Activated naive CD4-positive, alpha-beta T cell treated with anti-CD3 and anti-CD28 coated beads for 36 hours (primary cell): ENCODE data around the gene GGA1. TPM values are rescaled to one million over a fixed set of nuclear protein-coding genes. Genes with fewer than 3 reads are reported as not detected.

Source experiments
- CTCF ChIA-PET: fragments of 350-600 bp; sonication (Branson Sonifier 250); formaldehyde crosslinking; loops from one replicate; lab custom pipeline; 2021; ENCODE audit warnings: antibody characterized with exemption; lab: Charles Lee
- DNase-seq: peaks from one replicate; pipeline ENCODE4 v3.0.0-alpha.2; 2020
- H3K27ac Mint-ChIP-seq: one replicate; pipeline ENCODE4 v1.8.0; 2021; ENCODE audit warnings: mild to moderate bottlenecking, mixed read lengths
- H3K27me3 Mint-ChIP-seq: one replicate; pipeline ENCODE4 v1.8.0; 2021; ENCODE audit warnings: low read depth, mixed read lengths
- H3K36me3 Mint-ChIP-seq: one replicate; pipeline ENCODE4 v1.8.0; 2021; ENCODE audit warnings: low read depth, mixed read lengths
- H3K4me1 Mint-ChIP-seq: one replicate; pipeline ENCODE4 v1.8.0; 2021; ENCODE audit warnings: low read depth, mixed read lengths
- H3K4me3 Mint-ChIP-seq: one replicate; pipeline ENCODE4 v1.8.0; 2021; ENCODE audit warnings: mild to moderate bottlenecking, moderate library complexity, mixed read lengths
- H3K9me3 Mint-ChIP-seq: one replicate; pipeline ENCODE4 v1.8.0; 2021; ENCODE audit warnings: mixed read lengths
- intact Hi-C: fragments of 100-400 bp; cut with micrococcal nuclease; formaldehyde crosslinking; loops from one replicate; pipeline ENCODE4 v1.15.1; 2023
- total RNA-seq, 2 experiments: library from RNA; stranded (reverse); gene quantifications; one replicate each; pipeline ENCODE4 v1.2.3, GENCODE V29; 2021

Gene GGA1
- total RNA-seq, 2 experiments from 2014 or later: 46.1 to 49.1 TPM

GRCh38 chr22:37627121-37627520 is 18.5 kb downstream of the GGA1 start:
- H3K4me1 Mint-ChIP-seq: peaks cover 40% of the 10 kb centered on the region
- no peaks in the 10 kb centered on the region for H3K27me3 Mint-ChIP-seq
- intact Hi-C loops: loop anchor here (2.0 to 5.0 kb wide), 3 partner anchors 14 to 180 kb away; partner anchors contain the start of genes GCAT and GGA1

DNA sequence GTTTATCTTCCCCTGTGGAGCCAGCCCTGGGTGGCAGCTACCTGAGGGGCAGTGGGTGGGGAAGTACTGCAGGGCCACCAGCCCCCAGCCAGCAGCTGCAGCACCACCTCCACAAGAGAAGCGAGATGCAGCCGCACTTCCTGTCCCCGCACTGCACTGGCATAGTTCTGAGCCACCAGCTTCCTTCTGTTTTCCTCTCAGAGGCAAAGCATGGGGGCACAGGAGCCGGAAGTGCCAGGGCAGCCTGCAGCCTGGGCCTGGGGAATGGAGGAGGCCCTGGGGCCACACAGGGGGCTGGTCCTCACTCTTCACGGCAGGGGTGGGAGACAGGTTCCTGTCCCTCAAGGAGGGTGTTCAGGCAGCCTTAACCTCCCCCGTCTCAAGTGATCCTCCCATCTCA is 18.9 kb downstream of the GGA1 start:
- CTCF ChIA-PET: interaction anchor here (0.6 to 6.3 kb wide), 8 partner anchors 9 to 236 kb away, joined by 3 to 77 read pairs (median 5); partner anchors contain the start of genes GGA1 and PDXP
- peak; percentile 70 for DNase-seq
- Mint-ChIP-seq H3K27ac (peak overlapping the region; percentile 82), H3K36me3 (peaks cover 7% of the 10 kb centered on the region), H3K4me3 (no peak overlapping the region), H3K4me1 (peaks cover 40% of the 10 kb centered on the region), H3K27me3 (no peaks in the 10 kb centered on the region), H3K9me3 (no peaks in the 10 kb centered on the region)
- intact Hi-C loops: loop anchor here (2.0 to 5.0 kb wide), 3 partner anchors 13 to 180 kb away; partner anchors contain the start of genes GCAT and GGA1

More at GRCh38 chr22:37627121-37627520, 18.5 kb downstream of the GGA1 start:
- Mint-ChIP-seq H3K9me3 (no peaks in the 10 kb centered on the region), H3K4me3 (no peak overlapping the region), H3K27ac (peak overlapping the region; percentile 82), H3K36me3 (peaks cover 7% of the 10 kb centered on the region)
- CTCF ChIA-PET: interaction anchor here (0.6 to 6.3 kb wide), 8 partner anchors 10 to 236 kb away, joined by 3 to 77 read pairs (median 5); partner anchors contain the start of genes GGA1 and PDXP
- no peak for DNase-seq

DNA sequence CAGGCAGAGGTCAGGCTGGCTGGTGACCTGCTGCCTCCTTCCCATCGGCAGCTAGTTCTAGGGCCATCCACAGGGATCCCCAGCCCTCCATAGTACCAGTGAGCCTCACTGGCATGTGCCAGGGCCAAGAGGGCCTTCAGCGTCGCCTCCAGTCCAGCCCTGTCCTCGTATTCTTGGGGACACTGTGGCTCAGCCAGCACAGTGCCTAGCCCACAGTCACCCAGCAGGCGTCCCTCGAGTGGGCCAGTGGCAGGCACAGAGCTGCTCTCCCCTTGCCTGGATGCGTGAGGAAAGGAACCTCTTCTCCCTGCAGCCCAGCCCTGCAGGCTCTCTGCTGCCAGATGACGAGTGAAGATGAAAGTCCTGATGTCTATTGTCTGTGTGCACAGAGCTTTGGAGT is 20.2 kb downstream of the GGA1 start:
- H3K9me3 Mint-ChIP-seq: no peaks in the 10 kb centered on the region
- peak overlapping the region; percentile 15 for H3K27ac Mint-ChIP-seq
- intact Hi-C loops: loop anchor here (5.0 kb wide), 1 partner anchor 178 kb away; the partner anchor contains the start of gene GCAT
- no peaks in the 10 kb centered on the region for H3K27me3 Mint-ChIP-seq
- peaks cover 4% of the 10 kb centered on the region for H3K36me3 Mint-ChIP-seq
- CTCF ChIA-PET: interaction anchor here (0.9 to 6.3 kb wide), 5 partner anchors 8 to 52 kb away, joined by 3 to 77 read pairs (median 29); partner anchors contain the start of gene GGA1
- no peak for DNase-seq
- H3K4me3 Mint-ChIP-seq: no peak overlapping the region
- H3K4me1 Mint-ChIP-seq: peaks cover 45% of the 10 kb centered on the region

- Mint-ChIP-seq H3K27ac (no peak overlapping the region), H3K36me3 (peaks cover 3% of the 10 kb centered on the region), H3K4me3 (no peak overlapping the region), H3K9me3 (no peaks in the 10 kb centered on the region), H3K4me1 (peaks cover 52% of the 10 kb centered on the region), H3K27me3 (no peaks in the 10 kb centered on the region)
- CTCF ChIA-PET: interaction anchor here (0.9 to 5.7 kb wide), 3 partner anchors 9 to 23 kb away, joined by 3 to 91 read pairs (median 4); no protein-coding TSS in a partner anchor
- intact Hi-C loops: loop anchor here (5.0 kb wide), 1 partner anchor 177 kb away; the partner anchor contains the start of gene GCAT
- no peak for DNase-seq
These were observed 21.3 kb downstream of the GGA1 start for GRCh38 chr22:37629928-37630327.

- CTCF ChIA-PET: interaction anchor here (1.1 to 5.7 kb wide), 3 partner anchors 12 to 51 kb away, joined by 4 to 91 read pairs (median 32); no protein-coding TSS in a partner anchor
- no peak overlapping the region for H3K4me3 Mint-ChIP-seq
- no peaks in the 10 kb centered on the region for H3K9me3 Mint-ChIP-seq
- DNase-seq: no peak
- H3K4me1 Mint-ChIP-seq: peaks cover 50% of the 10 kb centered on the region
- H3K27me3 Mint-ChIP-seq: no peaks in the 10 kb centered on the region
- no peaks in the 10 kb centered on the region for H3K36me3 Mint-ChIP-seq
- intact Hi-C loops: no loop called here
- H3K27ac Mint-ChIP-seq: no peak overlapping the region
These were observed 22.3 kb downstream of the GGA1 start for GRCh38 chr22:37630839-37631435.

GRCh38 chr22:37631448-37632173 is 23.0 kb downstream of the GGA1 start:
- Mint-ChIP-seq H3K27ac (peak overlapping the region; percentile 56), H3K4me3 (no peak overlapping the region), H3K4me1 (peaks cover 49% of the 10 kb centered on the region), H3K36me3 (no peaks in the 10 kb centered on the region), H3K27me3 (no peaks in the 10 kb centered on the region), H3K9me3 (no peaks in the 10 kb centered on the region)
- CTCF ChIA-PET: interaction anchor here (4.9 to 5.7 kb wide), 2 partner anchors 12 to 50 kb away, joined by 32 to 91 read pairs; no protein-coding TSS in a partner anchor
- intact Hi-C loops: no loop called here
- no peak for DNase-seq

DNA sequence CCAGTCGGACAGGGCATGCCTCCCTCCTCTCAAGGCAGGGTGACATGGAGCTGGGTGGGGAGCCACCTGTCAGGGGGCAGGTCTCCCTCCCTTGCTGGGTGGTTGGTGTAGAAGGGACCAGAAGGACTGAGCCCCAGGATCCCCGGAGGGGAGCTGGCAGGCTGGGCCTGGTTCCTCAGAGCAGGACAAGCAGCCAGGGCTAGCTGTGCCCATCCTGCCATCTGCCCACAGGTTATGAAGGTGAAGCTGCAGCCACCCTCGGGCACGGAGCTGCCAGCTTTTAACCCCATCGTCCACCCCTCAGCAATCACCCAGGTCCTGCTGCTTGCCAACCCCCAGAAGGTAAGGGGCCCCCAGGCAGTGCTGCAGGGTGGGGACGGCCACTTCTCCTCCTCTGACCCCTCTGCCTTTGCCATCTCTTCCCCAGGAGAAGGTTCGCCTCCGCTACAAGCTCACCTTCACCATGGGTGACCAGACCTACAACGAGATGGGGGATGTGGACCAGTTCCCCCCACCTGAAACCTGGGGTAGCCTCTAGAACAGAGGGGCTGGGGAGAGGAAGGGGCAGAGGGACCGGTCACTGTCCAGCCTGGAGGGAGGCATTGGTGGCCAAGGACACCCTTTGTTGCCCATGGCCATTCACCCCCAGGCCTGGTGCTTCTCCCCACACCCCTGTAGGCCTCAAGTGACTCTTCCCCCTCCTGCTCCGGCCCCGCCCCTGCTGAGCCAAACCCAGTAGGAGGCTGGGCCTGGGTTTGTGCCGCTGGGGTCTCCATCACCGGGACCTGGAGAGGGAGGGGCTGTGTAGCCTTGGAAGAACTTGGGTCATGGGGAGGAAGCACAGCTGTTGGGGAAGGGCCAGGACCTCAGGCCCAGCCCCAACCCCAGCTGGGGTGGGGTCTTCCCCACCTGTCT is 23.8 kb downstream of the GGA1 start:
- H3K4me3 Mint-ChIP-seq: no peak overlapping the region
- no peaks in the 10 kb centered on the region for H3K27me3 Mint-ChIP-seq
- peaks cover 49% of the 10 kb centered on the region for H3K4me1 Mint-ChIP-seq
- intact Hi-C loops: loop anchor here (1.0 kb wide), 2 partner anchors 9 to 24 kb away; partner anchors contain the start of gene GGA1
- H3K27ac Mint-ChIP-seq: peak overlapping the region; percentile 83
- no peak for DNase-seq
- CTCF ChIA-PET: interaction anchor here (0.5 to 5.7 kb wide), 6 partner anchors 9 to 89 kb away, joined by 3 to 91 read pairs (median 10); partner anchors contain the start of gene NOL12
- no peaks in the 10 kb centered on the region for H3K9me3 Mint-ChIP-seq
- H3K36me3 Mint-ChIP-seq: no peaks in the 10 kb centered on the region

DNA sequence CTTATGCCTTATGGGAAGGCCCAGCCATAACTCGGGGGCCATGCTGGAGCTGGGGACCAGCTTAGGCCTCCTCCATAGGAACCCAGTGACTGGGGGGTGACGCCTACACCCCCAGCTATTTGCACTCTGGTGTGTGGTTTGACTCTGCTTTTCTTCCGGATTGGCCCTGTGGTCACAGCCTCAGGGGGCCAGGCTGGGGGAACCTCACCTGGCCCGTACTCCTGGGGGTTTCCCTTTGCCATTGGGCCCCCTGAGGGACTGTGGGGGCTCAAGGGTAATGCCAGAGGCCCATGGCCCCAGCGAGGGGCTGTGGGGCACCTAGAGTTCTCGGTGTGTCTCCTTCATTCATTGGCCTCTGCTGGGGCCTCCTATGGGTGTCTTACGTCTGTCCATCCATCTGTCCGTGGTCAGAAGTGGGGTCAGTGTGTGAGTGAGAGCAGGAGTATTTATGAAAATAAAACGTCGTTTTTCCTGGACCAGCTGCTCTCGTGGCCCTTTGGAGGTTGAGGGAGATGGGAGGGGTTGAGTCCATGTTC is 24.5 kb downstream of the GGA1 start:
- H3K27me3 Mint-ChIP-seq: no peaks in the 10 kb centered on the region
- no peak overlapping the region for H3K4me3 Mint-ChIP-seq
- H3K9me3 Mint-ChIP-seq: no peaks in the 10 kb centered on the region
- peaks cover 50% of the 10 kb centered on the region for H3K4me1 Mint-ChIP-seq
- CTCF ChIA-PET: interaction anchor here (0.5 to 5.7 kb wide), 6 partner anchors 10 to 90 kb away, joined by 4 to 91 read pairs (median 24); partner anchors contain the start of gene NOL12
- DNase-seq: peak; percentile 35
- peak overlapping the region; percentile 83 for H3K27ac Mint-ChIP-seq
- H3K36me3 Mint-ChIP-seq: no peaks in the 10 kb centered on the region
- intact Hi-C loops: loop anchor here (1.0 kb wide), 2 partner anchors 10 to 25 kb away; partner anchors contain the start of gene GGA1

DNA sequence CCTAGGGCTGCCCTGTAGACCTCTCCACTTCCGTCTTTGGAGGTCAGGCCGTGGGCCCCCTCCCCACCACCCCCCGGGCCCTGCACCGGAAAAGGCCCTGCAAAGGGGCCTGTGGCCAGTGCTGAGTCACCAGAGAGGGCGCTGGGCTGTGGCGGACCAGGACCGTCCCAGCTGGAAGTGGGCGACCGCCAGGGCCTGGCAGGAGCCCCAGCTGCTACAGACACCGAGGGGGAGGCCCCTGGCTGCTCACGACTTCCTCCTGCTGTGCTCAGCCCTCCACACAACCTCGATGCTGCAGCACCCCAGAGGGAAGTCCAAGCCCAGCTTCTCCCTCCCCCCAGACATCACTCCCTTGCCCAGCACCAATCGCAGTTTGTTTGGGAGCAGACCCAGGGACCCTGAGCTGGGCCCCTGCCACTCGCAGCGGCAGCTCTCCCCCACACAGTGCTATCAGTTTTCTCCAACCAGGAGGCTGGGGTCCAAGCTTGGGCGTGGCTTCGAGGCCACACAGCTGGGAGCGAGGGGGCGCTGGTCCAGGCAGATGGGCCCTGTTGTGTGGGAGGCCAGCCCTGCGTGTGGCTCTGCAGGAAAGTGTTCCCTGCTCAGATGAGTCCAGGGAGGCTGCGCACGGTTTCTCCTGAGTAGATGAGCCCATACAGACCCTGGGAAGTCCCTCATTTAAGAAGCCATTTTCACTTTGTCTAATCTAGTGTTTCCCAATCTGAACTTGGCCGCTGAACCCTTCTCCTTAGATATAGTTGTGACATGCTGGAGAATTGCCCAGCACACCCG is 25.2 kb downstream of the GGA1 start:
- no peaks in the 10 kb centered on the region for H3K27me3 Mint-ChIP-seq
- no peaks in the 10 kb centered on the region for H3K9me3 Mint-ChIP-seq
- H3K27ac Mint-ChIP-seq: peak overlapping the region; percentile 83
- intact Hi-C loops: loop anchor here (1.0 kb wide), 2 partner anchors 11 to 26 kb away; partner anchors contain the start of gene GGA1
- peak; percentile 79 for DNase-seq
- peak overlapping the region; percentile 54 for H3K4me3 Mint-ChIP-seq
- CTCF ChIA-PET: interaction anchor here (0.7 to 5.7 kb wide), 7 partner anchors 9 to 52 kb away, joined by 3 to 91 read pairs (median 17); partner anchors contain the start of genes NOL12 and PDXP
- H3K36me3 Mint-ChIP-seq: no peaks in the 10 kb centered on the region
- H3K4me1 Mint-ChIP-seq: peaks cover 55% of the 10 kb centered on the region

- no peaks in the 10 kb centered on the region for H3K9me3 Mint-ChIP-seq
- intact Hi-C loops: no loop called here
- peak overlapping the region; percentile 83 for H3K27ac Mint-ChIP-seq
- peak overlapping the region; percentile 54 for H3K4me3 Mint-ChIP-seq
- no peak for DNase-seq
- no peaks in the 10 kb centered on the region for H3K36me3 Mint-ChIP-seq
- CTCF ChIA-PET: interaction anchor here (0.7 to 5.7 kb wide), 6 partner anchors 9 to 48 kb away, joined by 3 to 91 read pairs (median 24); partner anchors contain the start of gene PDXP
- H3K4me1 Mint-ChIP-seq: peaks cover 57% of the 10 kb centered on the region
- H3K27me3 Mint-ChIP-seq: no peaks in the 10 kb centered on the region
These were observed 25.8 kb downstream of the GGA1 start for GRCh38 chr22:37634417-37634924.
